Lung (tissue), 12 donors: Measurements from ENCODE around the gene CTNNB1. TPM values are rescaled to one million over a fixed set of nuclear protein-coding genes. Genes with fewer than 3 reads are reported as not detected.

ENCODE experiments used
- ATAC-seq: fragments of 200-7000 bp; cut with Tn5 transposase; one replicate; pipeline ENCODE4 v1.9.1; 2020; ENCODE audit warnings: moderate number of reproducible peaks; ENCODE audit not compliant: insufficient read depth, low FRiP score
- DNase-seq, 3 donors: peaks; one replicate each; pipeline ENCODE4 v3.0.0-alpha.2; 2013 to 2017
- H3K27ac ChIP-seq, 2 donors: one replicate each; pipeline ENCODE4 v1.5.1; 2013; ENCODE audit warnings: mild to moderate bottlenecking in 2 of 2, moderate library complexity in 2 of 2, control low read depth in 1 of 2, inconsistent platforms in 1 of 2, low read depth in 1 of 2, low read length in 1 of 2
- H3K27me3 ChIP-seq, 3 donors: one replicate each; pipeline ENCODE4 v1.5.1; 2013; ENCODE audit warnings: low read length in 2 of 3; ENCODE audit not compliant: control insufficient read depth in 3 of 3, insufficient read depth in 3 of 3
- H3K36me3 ChIP-seq, 4 donors: one replicate each; pipeline ENCODE4 v1.5.1; 2013; ENCODE audit warnings: low read length in 4 of 4, mild to moderate bottlenecking in 1 of 4, moderate library complexity in 1 of 4; ENCODE audit not compliant: control insufficient read depth in 4 of 4, insufficient read depth in 4 of 4
- H3K4me1 ChIP-seq, 5 donors: one replicate each; pipeline ENCODE4 v1.5.1; 2013; ENCODE audit warnings: low read length in 5 of 5, mild to moderate bottlenecking in 2 of 5, moderate library complexity in 1 of 5; ENCODE audit not compliant: control insufficient read depth in 5 of 5, insufficient read depth in 5 of 5
- H3K4me3 ChIP-seq: one replicate; pipeline ENCODE4 v1.5.1; 2013; ENCODE audit warnings: mild to moderate bottlenecking, control low read depth, moderate library complexity
- H3K9ac ChIP-seq, 2 donors: one replicate each; pipeline ENCODE4 v1.5.1; 2013; ENCODE audit warnings: low read length in 2 of 2, control low read depth in 1 of 2; ENCODE audit not compliant: insufficient read depth in 1 of 2
- H3K9me3 ChIP-seq, 4 donors: one replicate each; pipeline ENCODE4 v1.5.1; 2013; ENCODE audit warnings: low read length in 3 of 4, mild to moderate bottlenecking in 1 of 4, moderate library complexity in 1 of 4; ENCODE audit not compliant: control insufficient read depth in 4 of 4, insufficient read depth in 3 of 4
- CTCF ChIP-seq: IDR thresholded peaks from 2 replicates; pipeline ENCODE4 v1.5.1; 2012; ENCODE audit warnings: mild to moderate bottlenecking; ENCODE audit errors: control extremely low read depth, extremely low read depth
- WGBS, 2 donors: extraction: QIAGEN DNeasy Blood & Tissue Kit; methylation state at CpG; one replicate each; pipeline ENCODE4 v1.1.7; 2013; 5-methylcytosine and 5-hydroxymethylcytosine counted together
- polyA plus RNA-seq, 2 donors: library from polyadenylated mRNA; stranded (reverse); fragments of 200-250 nt; gene quantifications; one replicate each; pipeline ENCODE4 v1.2.1, GENCODE V29; 2013
- total RNA-seq, 2 donors: library from RNA; depleted of rRNA in 1 of 2; stranded (reverse); fragments of >200 nt in 1 of 2; gene quantifications; one replicate each; pipeline ENCODE4 v1.2.1, GENCODE V29; 2014 to 2021
- donor health status: control.
- donor health status: control.
- donor health status: Bipolar disorder and iron deficiency.
- donor health status: healthy.
- donor health status: DM: yes; HTN: yes; CAD: no.

Gene CTNNB1
- total and polyA plus RNA-seq, 4 donors, result 90.3 to 631 (median 315) TPM

GRCh38 chr3:41259449-41260062 is 60.3 kb downstream of the CTNNB1 start:
- no peak for DNase-seq
- Histone ChIP-seq H3K9me3 (no peaks in the 10 kb centered on the region), H3K4me3 (no peak overlapping the region), H3K4me1 (no peaks in the 10 kb centered on the region), H3K27ac (no peak overlapping the region), H3K27me3 (no peaks in the 10 kb centered on the region), H3K9ac (no peak overlapping the region), H3K36me3 (no peaks in the 10 kb centered on the region)
- WGBS, 2 donors, result 81 to 88% methylated on average over 1 of the region's 1 CpG
- no peak for ATAC-seq
- TF ChIP-seq CTCF, result no peak

GRCh38 chr3:41260063-41260450 is 60.8 kb downstream of the CTNNB1 start:
- TF ChIP-seq CTCF, result no peak
- DNase-seq, result no peak
- Histone ChIP-seq H3K4me1 (no peaks in the 10 kb centered on the region), H3K4me3 (no peak overlapping the region), H3K9ac (no peak overlapping the region), H3K36me3 (no peaks in the 10 kb centered on the region), H3K27ac (no peak overlapping the region), H3K27me3 (no peaks in the 10 kb centered on the region), H3K9me3 (no peaks in the 10 kb centered on the region)
- WGBS, 2 donors, result 88 to 89% methylated on average over 3 of the region's 3 CpGs
- no peak for ATAC-seq

- no peaks in the 10 kb centered on the region for H3K36me3 ChIP-seq
- 90% methylated on average over 11 of the region's 11 CpGs for WGBS, 2 donors
- peaks cover 0 to 10% (median 6%) of the 10 kb centered on the region in 5 donors for H3K4me1 ChIP-seq
- no peak for TF ChIP-seq CTCF
- no peak overlapping the region for H3K9ac ChIP-seq
- no peak overlapping the region for H3K27ac ChIP-seq
- no peaks in the 10 kb centered on the region for H3K27me3 ChIP-seq
- H3K4me3 ChIP-seq, result no peak overlapping the region
- ATAC-seq (no peak), DNase-seq (no peak)
- no peaks in the 10 kb centered on the region for H3K9me3 ChIP-seq
Observed at GRCh38 chr3:41265011-41265545, 65.8 kb downstream of the CTNNB1 start.
